ENCODE measurements around the gene DHX57. TPM values are rescaled to one million over a fixed set of nuclear protein-coding genes. Genes with fewer than 3 reads are reported as not detected.

The DHX57 gene
- total RNA-seq, 1 donor from 2014 or later, result 10.5 TPM

DNA sequence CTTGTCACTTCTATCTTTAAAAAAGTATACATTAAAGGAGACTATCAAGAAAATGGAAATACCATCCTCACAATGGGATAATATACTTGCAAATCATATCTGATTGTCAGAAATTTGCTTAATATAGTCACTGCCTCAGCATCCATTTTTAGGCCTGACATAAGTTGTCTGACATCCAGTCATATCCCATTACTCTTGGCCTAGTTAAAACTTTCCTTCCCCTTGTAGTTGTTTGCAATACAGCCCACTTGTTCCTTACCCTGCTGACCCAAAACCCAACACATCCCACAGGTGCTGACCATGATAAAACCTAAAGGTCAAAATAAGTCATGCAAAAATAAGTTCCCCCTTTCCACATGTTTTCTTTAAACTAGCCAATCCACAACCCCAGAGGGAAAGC is 10.3 kb upstream of the DHX57 start:
- Histone ChIP-seq H3K4me3 (ENCODE audit: low read depth, low read length) (no peak overlapping the region), H3K27me3 (ENCODE audit: control insufficient read depth, insufficient read depth, low read length) (no peaks in the 10 kb centered on the region), H3K36me3 (ENCODE audit: control insufficient read depth, insufficient read depth, low read length) (no peaks in the 10 kb centered on the region)
- no peak for DNase-seq (ENCODE audit: low read depth)
- no peak for FAIRE-seq
- TF ChIP-seq, protein P1, sequence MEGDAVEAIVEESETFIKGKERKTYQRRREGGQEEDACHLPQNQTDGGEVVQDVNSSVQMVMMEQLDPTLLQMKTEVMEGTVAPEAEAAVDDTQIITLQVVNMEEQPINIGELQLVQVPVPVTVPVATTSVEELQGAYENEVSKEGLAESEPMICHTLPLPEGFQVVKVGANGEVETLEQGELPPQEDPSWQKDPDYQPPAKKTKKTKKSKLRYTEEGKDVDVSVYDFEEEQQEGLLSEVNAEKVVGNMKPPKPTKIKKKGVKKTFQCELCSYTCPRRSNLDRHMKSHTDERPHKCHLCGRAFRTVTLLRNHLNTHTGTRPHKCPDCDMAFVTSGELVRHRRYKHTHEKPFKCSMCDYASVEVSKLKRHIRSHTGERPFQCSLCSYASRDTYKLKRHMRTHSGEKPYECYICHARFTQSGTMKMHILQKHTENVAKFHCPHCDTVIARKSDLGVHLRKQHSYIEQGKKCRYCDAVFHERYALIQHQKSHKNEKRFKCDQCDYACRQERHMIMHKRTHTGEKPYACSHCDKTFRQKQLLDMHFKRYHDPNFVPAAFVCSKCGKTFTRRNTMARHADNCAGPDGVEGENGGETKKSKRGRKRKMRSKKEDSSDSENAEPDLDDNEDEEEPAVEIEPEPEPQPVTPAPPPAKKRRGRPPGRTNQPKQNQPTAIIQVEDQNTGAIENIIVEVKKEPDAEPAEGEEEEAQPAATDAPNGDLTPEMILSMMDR (IDR thresholded peaks at IDR 0.05; ENCODE audit: insufficient read depth, low read length, severe bottlenecking), result no peak

DNA sequence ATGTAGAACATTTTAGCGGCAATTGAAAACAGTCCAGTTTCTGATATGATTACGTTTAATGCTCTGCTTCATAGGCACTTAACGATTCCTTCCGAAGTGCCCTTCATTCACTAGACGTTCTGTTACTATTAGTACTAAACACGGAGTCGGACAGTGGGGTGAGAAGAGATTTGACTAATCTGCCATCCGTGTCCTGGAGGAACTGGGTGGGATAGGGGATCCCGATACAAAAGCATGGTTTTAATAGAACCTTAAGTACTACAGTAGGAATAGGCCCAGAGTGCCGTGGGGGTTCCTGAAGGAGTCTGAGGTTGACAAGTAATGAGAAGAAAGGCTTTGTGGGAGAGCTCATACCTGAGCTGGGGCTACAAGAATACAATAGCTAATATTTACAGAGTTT is 673 bp upstream of the DHX57 start:
- TF ChIP-seq, protein P1 (IDR thresholded peaks at IDR 0.05; ENCODE audit: insufficient read depth, low read length, severe bottlenecking), result no peak
- Histone ChIP-seq H3K27me3 (ENCODE audit: control insufficient read depth, insufficient read depth, low read length) (no peaks in the 10 kb centered on the region), H3K36me3 (ENCODE audit: control insufficient read depth, insufficient read depth, low read length) (no peaks in the 10 kb centered on the region), H3K4me3 (ENCODE audit: low read depth, low read length) (peak overlapping the region; percentile 96)
- FAIRE-seq, result no peak
- no peak for DNase-seq (ENCODE audit: low read depth)

GRCh38 chr2:38875227-38875575 is 533 bp downstream of the DHX57 start:
- FAIRE-seq, result no peak

GRCh38 chr2:38873763-38874162 is 2.0 kb downstream of the DHX57 start:
- TF ChIP-seq, protein P1 (IDR thresholded peaks at IDR 0.05; ENCODE audit: insufficient read depth, low read length, severe bottlenecking), result no peak
- H3K36me3 ChIP-seq (ENCODE audit: control insufficient read depth, insufficient read depth, low read length), result no peaks in the 10 kb centered on the region
- DNase-seq (ENCODE audit: low read depth) (no peak), FAIRE-seq (no peak)
- H3K27me3 ChIP-seq (ENCODE audit: control insufficient read depth, insufficient read depth, low read length), result no peaks in the 10 kb centered on the region
- H3K4me3 ChIP-seq (ENCODE audit: low read depth, low read length), result no peak overlapping the region

More at GRCh38 chr2:38875227-38875575, 533 bp downstream of the DHX57 start:
- DNase-seq (ENCODE audit: low read depth), result no peak
- TF ChIP-seq, protein P1 (IDR thresholded peaks at IDR 0.05; ENCODE audit: insufficient read depth, low read length, severe bottlenecking), result no peak
- H3K36me3 ChIP-seq (ENCODE audit: control insufficient read depth, insufficient read depth, low read length), result no peaks in the 10 kb centered on the region
- peak overlapping the region; percentile 96 for H3K4me3 ChIP-seq (ENCODE audit: low read depth, low read length)
- H3K27me3 ChIP-seq (ENCODE audit: control insufficient read depth, insufficient read depth, low read length), result no peaks in the 10 kb centered on the region

- TF ChIP-seq, protein P1 (IDR thresholded peaks at IDR 0.05; ENCODE audit: insufficient read depth, low read length, severe bottlenecking), result no peak
- FAIRE-seq (no peak), DNase-seq (ENCODE audit: low read depth) (no peak)
- H3K27me3 ChIP-seq (ENCODE audit: control insufficient read depth, insufficient read depth, low read length), result no peaks in the 10 kb centered on the region
- H3K36me3 ChIP-seq (ENCODE audit: control insufficient read depth, insufficient read depth, low read length), result no peaks in the 10 kb centered on the region
- no peak overlapping the region for H3K4me3 ChIP-seq (ENCODE audit: low read depth, low read length)
Observed at GRCh38 chr2:38871432-38871831, 4.3 kb downstream of the DHX57 start.

GRCh38 chr2:38866773-38867443 is 8.8 kb downstream of the DHX57 start:
- H3K36me3 ChIP-seq (ENCODE audit: control insufficient read depth, insufficient read depth, low read length), result no peaks in the 10 kb centered on the region
- no peak for FAIRE-seq
- TF ChIP-seq, protein P1 (IDR thresholded peaks at IDR 0.05; ENCODE audit: insufficient read depth, low read length, severe bottlenecking), result no peak
- no peaks in the 10 kb centered on the region for H3K27me3 ChIP-seq (ENCODE audit: control insufficient read depth, insufficient read depth, low read length)
- no peak overlapping the region for H3K4me3 ChIP-seq (ENCODE audit: low read depth, low read length)
- DNase-seq (ENCODE audit: low read depth), result peak; percentile 94
